IPS-15b (cell line): ENCODE measurements around the gene TOP1.

Source experiments
- H3K27me3 ChIP-seq: one replicate; pipeline ENCODE4 v1.6.1; 2013; ENCODE audit warnings: low read length; ENCODE audit not compliant: control insufficient read depth, insufficient read depth
- H3K36me3 ChIP-seq: one replicate; pipeline ENCODE4 v1.6.1; 2013; ENCODE audit warnings: low read length; ENCODE audit not compliant: control insufficient read depth, insufficient read depth
- H3K4me1 ChIP-seq: one replicate; pipeline ENCODE4 v1.6.1; 2013; ENCODE audit warnings: mild to moderate bottlenecking, low read length; ENCODE audit not compliant: control insufficient read depth, insufficient read depth
- H3K4me3 ChIP-seq: one replicate; pipeline ENCODE4 v1.5.1; 2013; ENCODE audit warnings: low read depth, low read length
- H3K9ac ChIP-seq: one replicate; pipeline ENCODE4 v1.6.1; 2013; ENCODE audit warnings: low read depth, mild to moderate bottlenecking, low read length
- H3K9me3 ChIP-seq: one replicate; pipeline ENCODE4 v1.6.1; 2013; ENCODE audit warnings: mild to moderate bottlenecking, low read length; ENCODE audit not compliant: control insufficient read depth, insufficient read depth

TOP1 gene

GRCh38 chr20:41052742-41053419, 24.3 kb downstream of the TOP1 start:
- Histone ChIP-seq H3K36me3 (no peaks in the 10 kb centered on the region), H3K4me3 (no peak overlapping the region), H3K4me1 (peaks cover 14% of the 10 kb centered on the region), H3K27me3 (no peaks in the 10 kb centered on the region), H3K9ac (no peak overlapping the region), H3K9me3 (no peaks in the 10 kb centered on the region)

GRCh38 chr20:41054070-41054846, 25.6 kb downstream of the TOP1 start:
- no peak overlapping the region for H3K4me3 ChIP-seq
- H3K27me3 ChIP-seq: no peaks in the 10 kb centered on the region
- H3K9me3 ChIP-seq: no peaks in the 10 kb centered on the region
- no peak overlapping the region for H3K9ac ChIP-seq
- no peaks in the 10 kb centered on the region for H3K36me3 ChIP-seq
- peaks cover 13% of the 10 kb centered on the region for H3K4me1 ChIP-seq

- H3K36me3 ChIP-seq: no peaks in the 10 kb centered on the region
- no peak overlapping the region for H3K4me3 ChIP-seq
- no peaks in the 10 kb centered on the region for H3K9me3 ChIP-seq
- no peak overlapping the region for H3K9ac ChIP-seq
- H3K27me3 ChIP-seq: no peaks in the 10 kb centered on the region
- peaks cover 10% of the 10 kb centered on the region for H3K4me1 ChIP-seq
These were observed 26.2 kb downstream of the TOP1 start for GRCh38 chr20:41054847-41055230.

DNA sequence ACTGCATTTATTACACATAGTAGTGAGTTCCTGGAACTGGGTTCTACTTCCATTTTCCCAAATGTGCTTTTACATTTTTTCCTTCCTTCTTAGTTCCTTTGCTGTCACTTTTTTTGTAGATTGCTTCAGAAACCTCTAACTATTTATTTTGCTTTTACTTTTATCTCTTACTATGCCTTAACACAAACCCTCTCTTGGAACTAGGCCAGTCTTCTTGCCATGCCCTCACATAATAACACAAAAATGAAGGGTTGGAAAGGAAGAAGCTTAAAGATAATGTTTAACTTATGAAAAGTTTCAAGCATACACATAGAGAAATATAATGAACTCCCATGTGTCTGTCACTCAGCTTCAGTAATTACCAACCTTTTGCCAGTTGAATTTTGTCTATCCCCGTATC, 27.1 kb downstream of the TOP1 start:
- Histone ChIP-seq H3K9ac (no peak overlapping the region), H3K27me3 (no peaks in the 10 kb centered on the region), H3K36me3 (no peaks in the 10 kb centered on the region), H3K4me1 (peaks cover 10% of the 10 kb centered on the region), H3K4me3 (no peak overlapping the region), H3K9me3 (no peaks in the 10 kb centered on the region)

- Histone ChIP-seq H3K9me3 (no peaks in the 10 kb centered on the region), H3K4me1 (peaks cover 7% of the 10 kb centered on the region), H3K36me3 (peaks cover 3% of the 10 kb centered on the region), H3K9ac (no peak overlapping the region), H3K4me3 (no peak overlapping the region), H3K27me3 (no peaks in the 10 kb centered on the region)
These were observed 29.5 kb downstream of the TOP1 start for GRCh38 chr20:41057999-41058673.

DNA sequence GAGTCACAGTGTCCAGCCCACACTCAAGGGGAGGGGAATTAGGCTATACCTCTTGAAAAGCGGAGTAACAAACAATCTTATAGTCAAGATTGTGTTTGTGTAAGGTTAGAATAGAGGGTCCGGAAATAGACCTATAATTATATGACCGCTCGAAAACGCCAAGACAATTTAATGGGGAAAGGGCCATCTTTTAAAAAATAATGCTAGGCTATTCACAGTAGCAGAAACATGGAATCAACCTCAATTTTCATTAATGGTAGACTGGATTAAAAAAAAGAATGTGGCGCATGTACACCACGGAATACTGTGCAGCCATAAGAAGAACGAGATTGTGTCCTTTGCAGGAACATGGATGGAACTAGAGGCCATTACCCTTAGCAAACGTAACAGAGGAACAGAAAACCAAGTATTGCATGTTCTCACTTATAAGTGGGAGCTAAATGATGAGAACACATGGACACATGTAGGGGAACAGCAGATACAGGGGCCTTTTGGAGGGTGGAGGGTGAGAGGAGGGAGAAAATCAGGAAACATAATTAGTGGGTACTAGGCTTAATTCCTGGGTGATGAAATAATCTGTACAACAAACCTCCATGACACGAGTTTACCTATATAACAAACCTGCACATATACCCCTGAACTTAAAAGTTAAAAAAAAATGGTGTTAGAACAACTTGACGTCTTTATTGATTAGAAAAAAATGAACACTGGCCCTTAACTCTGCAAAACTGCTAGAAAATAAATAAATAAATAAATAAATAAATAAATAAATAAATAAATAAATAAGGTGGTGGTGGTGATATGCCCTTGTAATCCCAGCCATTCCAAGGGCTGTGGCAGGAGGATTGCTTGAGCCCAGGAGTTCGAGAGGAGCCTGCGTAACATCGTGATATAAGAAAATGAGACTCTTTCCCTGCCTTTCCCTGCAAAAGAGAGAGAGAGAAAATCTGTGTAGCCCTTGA, 30.3 kb downstream of the TOP1 start:
- Histone ChIP-seq H3K4me3 (no peak overlapping the region), H3K9me3 (no peaks in the 10 kb centered on the region), H3K9ac (no peak overlapping the region), H3K27me3 (no peaks in the 10 kb centered on the region), H3K36me3 (peaks cover 3% of the 10 kb centered on the region), H3K4me1 (peaks cover 4% of the 10 kb centered on the region)

DNA sequence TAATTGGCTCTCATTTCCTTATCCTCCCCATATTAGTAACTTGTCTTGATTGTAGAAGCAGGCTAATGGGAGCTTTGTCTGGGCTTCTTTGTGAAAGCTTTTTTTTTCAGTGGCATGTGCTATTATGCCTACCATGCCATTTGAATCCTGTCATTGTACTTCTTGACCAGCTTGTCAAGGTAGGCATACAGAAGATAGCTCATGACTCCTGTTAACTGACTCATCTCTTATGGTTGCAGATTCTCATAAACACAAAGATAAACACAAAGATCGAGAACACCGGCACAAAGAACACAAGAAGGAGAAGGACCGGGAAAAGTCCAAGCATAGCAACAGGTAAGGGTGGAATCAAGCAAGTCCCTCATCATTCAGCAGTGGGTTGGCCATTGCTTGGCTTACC, 32.5 kb downstream of the TOP1 start:
- Histone ChIP-seq H3K4me1 (peaks cover 4% of the 10 kb centered on the region), H3K4me3 (no peak overlapping the region), H3K27me3 (no peaks in the 10 kb centered on the region), H3K36me3 (peaks cover 3% of the 10 kb centered on the region), H3K9ac (no peak overlapping the region), H3K9me3 (no peaks in the 10 kb centered on the region)

- Histone ChIP-seq H3K9ac (no peak overlapping the region), H3K9me3 (no peaks in the 10 kb centered on the region), H3K36me3 (peaks cover 3% of the 10 kb centered on the region), H3K4me3 (no peak overlapping the region), H3K4me1 (no peaks in the 10 kb centered on the region), H3K27me3 (no peaks in the 10 kb centered on the region)
These were observed 34.8 kb downstream of the TOP1 start for GRCh38 chr20:41063442-41063841.

GRCh38 chr20:41064377-41064776, 35.8 kb downstream of the TOP1 start:
- Histone ChIP-seq H3K36me3 (peaks cover 3% of the 10 kb centered on the region), H3K4me1 (no peaks in the 10 kb centered on the region), H3K9me3 (no peaks in the 10 kb centered on the region), H3K4me3 (no peak overlapping the region), H3K9ac (no peak overlapping the region), H3K27me3 (no peaks in the 10 kb centered on the region)

DNA sequence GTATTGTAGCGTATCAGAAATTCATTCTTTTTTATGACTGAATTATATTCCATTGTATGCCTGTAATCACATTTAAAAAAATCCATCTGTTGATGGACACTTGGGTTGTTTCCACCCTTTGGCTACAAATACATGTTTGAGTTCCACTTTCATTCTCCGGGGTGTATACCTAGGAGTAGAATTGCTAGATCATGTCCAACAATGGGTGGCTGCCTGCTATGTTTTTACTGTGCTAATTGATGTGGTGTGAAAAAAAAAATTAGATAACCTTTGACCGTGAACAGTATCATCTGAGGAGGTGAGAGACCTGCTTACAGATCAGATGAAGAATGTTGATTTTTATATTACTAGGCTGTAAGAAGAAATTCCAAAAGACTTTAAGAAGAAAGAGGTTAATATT, 37.1 kb downstream of the TOP1 start:
- no peaks in the 10 kb centered on the region for H3K4me1 ChIP-seq
- no peaks in the 10 kb centered on the region for H3K9me3 ChIP-seq
- H3K36me3 ChIP-seq: peaks cover 3% of the 10 kb centered on the region
- no peak overlapping the region for H3K9ac ChIP-seq
- no peaks in the 10 kb centered on the region for H3K27me3 ChIP-seq
- no peak overlapping the region for H3K4me3 ChIP-seq

- H3K36me3 ChIP-seq: no peaks in the 10 kb centered on the region
- H3K9ac ChIP-seq: no peak overlapping the region
- no peak overlapping the region for H3K4me3 ChIP-seq
- H3K4me1 ChIP-seq: peaks cover 7% of the 10 kb centered on the region
- no peaks in the 10 kb centered on the region for H3K27me3 ChIP-seq
- H3K9me3 ChIP-seq: no peaks in the 10 kb centered on the region
These were observed 40.2 kb downstream of the TOP1 start for GRCh38 chr20:41068806-41069205.
